Lung (tissue), 12 donors: ENCODE measurements around the gene ZBED4. TPM values are rescaled to one million over a fixed set of nuclear protein-coding genes. Genes with fewer than 3 reads are reported as not detected.

Experiments used
- ATAC-seq: fragments of 200-7000 bp; cut with Tn5 transposase; one replicate; pipeline ENCODE4 v1.9.1; 2020; ENCODE audit warnings: moderate number of reproducible peaks; ENCODE audit not compliant: insufficient read depth, low FRiP score
- DNase-seq, 3 donors: peaks; one replicate each; pipeline ENCODE4 v3.0.0-alpha.2; 2013 to 2017
- H3K27ac ChIP-seq, 2 donors: one replicate each; pipeline ENCODE4 v1.5.1; 2013; ENCODE audit warnings: mild to moderate bottlenecking in 2 of 2, moderate library complexity in 2 of 2, control low read depth in 1 of 2, inconsistent platforms in 1 of 2, low read depth in 1 of 2, low read length in 1 of 2
- H3K27me3 ChIP-seq, 3 donors: one replicate each; pipeline ENCODE4 v1.5.1; 2013; ENCODE audit warnings: low read length in 2 of 3; ENCODE audit not compliant: control insufficient read depth in 3 of 3, insufficient read depth in 3 of 3
- H3K36me3 ChIP-seq, 4 donors: one replicate each; pipeline ENCODE4 v1.5.1; 2013; ENCODE audit warnings: low read length in 4 of 4, mild to moderate bottlenecking in 1 of 4, moderate library complexity in 1 of 4; ENCODE audit not compliant: control insufficient read depth in 4 of 4, insufficient read depth in 4 of 4
- H3K4me1 ChIP-seq, 5 donors: one replicate each; pipeline ENCODE4 v1.5.1; 2013; ENCODE audit warnings: low read length in 5 of 5, mild to moderate bottlenecking in 2 of 5, moderate library complexity in 1 of 5; ENCODE audit not compliant: control insufficient read depth in 5 of 5, insufficient read depth in 5 of 5
- H3K4me3 ChIP-seq: one replicate; pipeline ENCODE4 v1.5.1; 2013; ENCODE audit warnings: mild to moderate bottlenecking, control low read depth, moderate library complexity
- H3K9ac ChIP-seq, 2 donors: one replicate each; pipeline ENCODE4 v1.5.1; 2013; ENCODE audit warnings: low read length in 2 of 2, control low read depth in 1 of 2; ENCODE audit not compliant: insufficient read depth in 1 of 2
- H3K9me3 ChIP-seq, 4 donors: one replicate each; pipeline ENCODE4 v1.5.1; 2013; ENCODE audit warnings: low read length in 3 of 4, mild to moderate bottlenecking in 1 of 4, moderate library complexity in 1 of 4; ENCODE audit not compliant: control insufficient read depth in 4 of 4, insufficient read depth in 3 of 4
- WGBS, 2 donors: extraction: QIAGEN DNeasy Blood & Tissue Kit; methylation state at CpG; one replicate each; pipeline ENCODE4 v1.1.7; 2013; 5-methylcytosine and 5-hydroxymethylcytosine counted together
- polyA plus RNA-seq, 2 donors: library from polyadenylated mRNA; stranded (reverse); fragments of 200-250 nt; gene quantifications; one replicate each; pipeline ENCODE4 v1.2.1, GENCODE V29; 2013
- total RNA-seq, 2 donors: library from RNA; depleted of rRNA in 1 of 2; stranded (reverse); fragments of >200 nt in 1 of 2; gene quantifications; one replicate each; pipeline ENCODE4 v1.2.1, GENCODE V29; 2014 to 2021
- TF ChIP-seq, protein P1 (sequence below): IDR thresholded peaks from 2 replicates; pipeline ENCODE4 v1.5.1; 2012; ENCODE audit warnings: mild to moderate bottlenecking; ENCODE audit errors: control extremely low read depth, extremely low read depth
- donor health status: control.
- donor health status: control.
- donor health status: Bipolar disorder and iron deficiency.
- donor health status: healthy.
- donor health status: DM: yes; HTN: yes; CAD: no.

Gene ZBED4
- total and polyA plus RNA-seq, 4 donors = 3.9 to 13.2 (median 9.1) TPM

- Histone ChIP-seq H3K9me3 (no peaks in the 10 kb centered on the region), H3K27ac (no peak overlapping the region), H3K4me1 (peaks cover 0 to 5% (median 0%) of the 10 kb centered on the region in 5 donors), H3K4me3 (no peak overlapping the region), H3K9ac (no peak overlapping the region), H3K36me3 (peaks cover 0 to 16% (median 0%) of the 10 kb centered on the region in 4 donors), H3K27me3 (no peaks in the 10 kb centered on the region)
- ATAC-seq (no peak), DNase-seq (no peak)
- TF ChIP-seq, protein P1, sequence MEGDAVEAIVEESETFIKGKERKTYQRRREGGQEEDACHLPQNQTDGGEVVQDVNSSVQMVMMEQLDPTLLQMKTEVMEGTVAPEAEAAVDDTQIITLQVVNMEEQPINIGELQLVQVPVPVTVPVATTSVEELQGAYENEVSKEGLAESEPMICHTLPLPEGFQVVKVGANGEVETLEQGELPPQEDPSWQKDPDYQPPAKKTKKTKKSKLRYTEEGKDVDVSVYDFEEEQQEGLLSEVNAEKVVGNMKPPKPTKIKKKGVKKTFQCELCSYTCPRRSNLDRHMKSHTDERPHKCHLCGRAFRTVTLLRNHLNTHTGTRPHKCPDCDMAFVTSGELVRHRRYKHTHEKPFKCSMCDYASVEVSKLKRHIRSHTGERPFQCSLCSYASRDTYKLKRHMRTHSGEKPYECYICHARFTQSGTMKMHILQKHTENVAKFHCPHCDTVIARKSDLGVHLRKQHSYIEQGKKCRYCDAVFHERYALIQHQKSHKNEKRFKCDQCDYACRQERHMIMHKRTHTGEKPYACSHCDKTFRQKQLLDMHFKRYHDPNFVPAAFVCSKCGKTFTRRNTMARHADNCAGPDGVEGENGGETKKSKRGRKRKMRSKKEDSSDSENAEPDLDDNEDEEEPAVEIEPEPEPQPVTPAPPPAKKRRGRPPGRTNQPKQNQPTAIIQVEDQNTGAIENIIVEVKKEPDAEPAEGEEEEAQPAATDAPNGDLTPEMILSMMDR = no peak
- WGBS, 2 donors = 45 to 59% methylated on average over 31 to 38 of the region's 38 CpGs
These were observed 75.0 kb downstream of the ZBED4 start for GRCh38 chr22:49928555-49929210.

DNA sequence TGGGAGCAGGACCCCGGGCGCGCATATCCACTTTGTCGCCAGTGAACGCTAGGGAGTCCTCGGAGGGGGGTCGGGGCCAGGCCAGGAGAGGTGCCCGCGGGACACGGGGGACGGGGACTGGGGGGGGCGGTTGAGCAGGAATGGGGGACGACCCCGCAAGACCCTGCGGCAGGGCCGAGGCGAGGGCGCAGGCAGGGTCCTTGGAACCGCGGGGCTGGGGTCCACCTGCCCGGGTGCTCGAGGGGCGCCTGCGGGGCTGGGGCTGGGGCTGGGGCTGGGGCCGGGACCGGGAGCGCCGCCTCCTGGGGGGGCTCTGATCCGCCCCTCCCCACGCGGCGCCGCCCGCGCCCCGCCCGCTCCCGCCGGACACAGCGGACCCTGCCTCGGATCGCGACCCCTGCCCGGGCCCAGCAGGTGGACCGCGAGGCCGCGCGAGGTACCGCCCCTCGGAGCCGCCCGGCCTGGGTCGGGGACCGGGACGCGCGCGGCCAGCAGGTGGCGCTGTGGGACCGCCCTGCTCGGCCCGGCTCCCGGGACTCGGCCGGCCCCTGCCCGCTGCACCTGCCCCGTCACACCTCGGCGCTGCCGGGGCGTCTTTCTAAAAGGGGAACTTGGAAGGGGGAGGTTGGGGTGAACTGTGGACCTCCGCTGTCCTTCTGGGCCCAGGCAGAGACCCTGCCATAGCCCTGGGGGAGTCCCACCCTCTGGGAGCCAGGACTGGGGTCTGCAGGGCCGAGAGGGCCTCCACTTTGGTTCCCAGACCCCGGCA, 75.8 kb downstream of the ZBED4 start:
- no peak overlapping the region for H3K27ac ChIP-seq
- ATAC-seq (peak; percentile 64), DNase-seq (peak in 2 of 3 donors; percentile 43 to 62)
- no peak overlapping the region for H3K9ac ChIP-seq
- H3K4me1 ChIP-seq = peaks cover 0 to 10% (median 0%) of the 10 kb centered on the region in 5 donors
- peaks cover 0 to 12% (median 0%) of the 10 kb centered on the region in 4 donors for H3K36me3 ChIP-seq
- no peak overlapping the region for H3K4me3 ChIP-seq
- H3K27me3 ChIP-seq = no peaks in the 10 kb centered on the region
- 3 to 5% methylated on average over 55 to 74 of the region's 75 CpGs for WGBS, 2 donors
- H3K9me3 ChIP-seq = no peaks in the 10 kb centered on the region
- TF ChIP-seq, protein P1 = peak; percentile 90

GRCh38 chr22:49929994-49930575, 76.4 kb downstream of the ZBED4 start:
- Histone ChIP-seq H3K27ac (no peak overlapping the region), H3K4me1 (peaks cover 0 to 10% (median 0%) of the 10 kb centered on the region in 5 donors), H3K9ac (no peak overlapping the region), H3K36me3 (peaks cover 0 to 8% (median 0%) of the 10 kb centered on the region in 4 donors), H3K27me3 (no peaks in the 10 kb centered on the region), H3K9me3 (no peaks in the 10 kb centered on the region), H3K4me3 (no peak overlapping the region)
- TF ChIP-seq, protein P1 = no peak
- DNase-seq = no peak
- no peak for ATAC-seq
- 71 to 78% methylated on average over 21 of the region's 21 CpGs for WGBS, 2 donors
